GM18861 (cell line): ENCODE results near the gene CYP4F3.
"Not testable (repeated sequence)": the region's sequence is repeated elsewhere in the genome, so short reads cannot be mapped to it uniquely, and the experiment has no call there.

Source experiments
- ATAC-seq: cut with Tn5 transposase; IDR thresholded peaks from one replicate; pipeline ENCODE4 v1.9.1; 2021; ENCODE audit not compliant: unreplicated experiment

CYP4F3 gene

DNA sequence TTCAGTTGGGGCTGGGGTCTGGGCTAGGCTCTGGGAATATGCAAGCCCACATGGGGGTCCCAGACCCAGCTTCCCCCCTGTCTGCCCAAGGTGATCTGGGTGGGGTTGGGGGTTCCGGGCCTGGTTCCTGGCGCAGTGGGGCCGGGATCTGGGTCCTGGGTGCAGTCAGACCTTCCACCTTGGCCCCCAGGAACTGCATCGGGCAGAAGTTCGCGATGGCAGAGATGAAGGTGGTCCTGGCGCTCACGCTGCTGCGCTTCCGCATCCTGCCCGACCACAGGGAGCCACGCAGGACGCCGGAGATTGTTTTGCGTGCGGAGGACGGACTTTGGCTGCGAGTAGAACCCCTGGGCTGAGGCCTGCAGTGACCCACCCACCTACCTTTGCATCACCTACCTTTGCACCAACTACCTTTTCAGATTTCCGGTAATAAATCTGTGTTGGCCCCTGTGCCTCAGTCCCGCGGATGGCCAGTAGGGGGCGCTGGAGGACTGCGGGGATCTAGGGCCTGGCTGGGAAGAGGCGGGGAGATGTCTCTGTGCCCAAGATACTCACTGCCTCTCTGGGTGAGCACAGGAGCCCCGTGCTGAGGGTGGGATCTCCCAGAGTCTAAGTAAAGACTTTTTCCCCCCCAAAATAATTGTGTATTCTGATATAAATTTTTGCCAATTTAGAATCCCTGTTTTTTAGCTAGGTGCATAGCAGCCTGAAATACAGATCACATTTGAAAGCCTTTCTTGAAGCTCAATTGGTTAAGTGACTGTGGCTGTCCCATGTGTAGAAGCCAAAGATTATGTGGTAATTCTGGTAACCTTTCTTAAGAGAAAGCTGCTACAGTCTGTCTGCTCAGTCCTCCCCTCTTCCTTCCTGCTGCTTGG, 11.5 kb upstream of the CYP4F3 start:
- no peak for ATAC-seq

DNA sequence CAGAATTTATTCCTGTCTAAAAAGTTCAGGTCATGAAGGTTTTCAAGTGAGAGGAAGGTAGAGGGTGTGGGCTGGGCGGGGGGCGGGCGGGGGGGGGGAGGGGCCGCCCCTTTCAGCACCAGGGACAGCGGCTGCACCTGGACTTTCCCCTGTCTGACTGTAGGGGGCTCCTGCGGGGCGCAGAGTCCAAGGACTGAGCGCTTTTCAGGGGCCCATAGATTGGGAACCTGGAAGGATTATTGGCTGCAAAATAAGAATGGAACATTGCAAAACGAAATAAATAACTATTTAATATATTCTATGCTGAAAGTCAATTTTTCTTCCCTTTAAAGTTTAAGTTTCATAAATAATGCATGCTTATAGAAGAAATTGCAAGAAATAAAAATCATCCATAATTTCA, 8.9 kb upstream of the CYP4F3 start:
- ATAC-seq: no peak

DNA sequence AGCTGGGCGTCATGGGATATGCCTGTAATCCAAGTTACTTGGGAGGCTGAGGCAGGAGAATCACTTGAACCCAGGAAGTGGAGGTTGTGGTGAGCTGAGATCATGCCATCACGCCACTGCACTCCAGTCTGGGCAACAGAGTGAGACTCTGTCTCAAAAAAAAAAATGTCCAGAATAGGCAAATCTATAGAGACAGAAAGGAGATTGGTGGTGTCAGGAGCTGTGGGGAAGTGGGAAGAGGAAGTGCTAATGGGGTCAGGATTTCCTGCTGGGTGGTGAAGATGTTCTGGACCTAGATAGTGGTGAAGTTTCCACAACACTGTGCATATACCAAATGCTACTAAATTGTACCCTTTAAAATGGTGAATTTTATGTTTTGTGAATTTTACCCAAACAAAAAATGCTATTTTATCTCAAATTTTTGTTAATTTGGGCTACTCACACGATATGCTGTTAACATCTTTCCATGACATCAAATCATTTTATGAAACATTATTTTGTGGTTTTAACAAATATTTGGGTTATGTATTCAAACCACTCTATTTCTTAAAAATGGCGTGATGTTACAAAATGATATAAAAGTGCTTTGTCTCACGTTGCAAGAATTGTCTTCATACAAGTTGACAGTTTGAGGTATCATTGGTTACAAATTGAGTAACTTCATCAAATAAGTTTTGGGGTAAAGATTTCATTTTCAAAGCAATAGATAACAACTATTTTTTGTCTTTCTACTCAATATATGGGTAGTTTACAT, 7.4 kb upstream of the CYP4F3 start:
- ATAC-seq: no peak

DNA sequence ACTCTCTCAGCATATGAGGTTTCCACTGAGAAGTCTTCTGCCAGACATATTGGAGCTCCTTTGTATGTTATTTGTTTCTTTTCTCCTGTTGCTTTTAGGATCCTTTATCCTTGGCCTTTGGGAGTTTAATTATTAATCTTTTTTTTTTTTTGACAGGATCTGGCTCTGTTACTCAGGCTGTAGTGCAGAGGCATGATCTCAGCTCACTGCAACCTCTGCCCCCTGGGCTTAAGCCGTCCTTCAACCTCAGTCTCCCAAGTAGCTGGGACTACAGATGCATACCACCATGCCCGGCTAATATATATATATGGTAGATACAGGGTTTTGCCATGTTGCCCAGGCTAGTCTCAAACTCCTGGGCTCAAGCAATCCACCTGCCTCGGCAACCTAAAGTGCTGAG, 6.6 kb upstream of the CYP4F3 start:
- no peak for ATAC-seq

DNA sequence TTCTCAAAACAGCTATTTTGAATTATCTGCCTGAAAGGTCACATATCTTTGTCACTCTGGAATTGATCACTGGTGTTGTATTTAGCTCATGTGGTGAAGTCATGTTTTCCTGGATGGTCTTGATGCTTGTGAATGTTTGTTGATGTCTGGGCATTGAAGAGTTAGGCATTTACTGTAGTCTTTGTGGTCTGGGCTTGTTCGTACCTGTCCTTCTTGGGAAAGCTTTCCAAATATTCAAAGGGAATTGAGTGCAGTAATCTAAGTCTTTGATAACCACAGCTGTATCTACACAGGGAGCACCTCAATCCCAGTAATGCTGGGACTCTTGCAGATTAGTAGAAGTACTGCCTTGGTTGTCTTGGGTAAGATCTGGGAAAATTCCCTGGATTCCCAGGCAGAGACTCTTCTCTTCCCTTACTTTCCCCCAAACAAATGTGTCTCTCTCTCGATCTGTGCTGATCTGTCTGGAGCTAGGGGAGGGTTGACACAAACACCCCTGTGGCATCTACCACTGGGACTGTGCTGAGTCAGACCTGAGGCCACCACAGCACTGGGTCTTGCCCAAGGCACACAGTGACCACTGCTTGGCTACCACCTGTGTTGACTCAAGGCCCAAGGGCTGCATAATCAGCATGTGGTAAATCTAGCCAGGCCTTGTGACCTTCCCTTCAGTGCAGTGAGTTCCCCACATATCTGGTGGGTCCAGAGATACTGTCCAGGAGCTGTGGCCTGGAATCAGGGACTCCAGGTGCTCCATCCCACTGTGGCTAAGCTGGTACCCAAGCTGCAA, 5.5 kb upstream of the CYP4F3 start:
- no peak for ATAC-seq

DNA sequence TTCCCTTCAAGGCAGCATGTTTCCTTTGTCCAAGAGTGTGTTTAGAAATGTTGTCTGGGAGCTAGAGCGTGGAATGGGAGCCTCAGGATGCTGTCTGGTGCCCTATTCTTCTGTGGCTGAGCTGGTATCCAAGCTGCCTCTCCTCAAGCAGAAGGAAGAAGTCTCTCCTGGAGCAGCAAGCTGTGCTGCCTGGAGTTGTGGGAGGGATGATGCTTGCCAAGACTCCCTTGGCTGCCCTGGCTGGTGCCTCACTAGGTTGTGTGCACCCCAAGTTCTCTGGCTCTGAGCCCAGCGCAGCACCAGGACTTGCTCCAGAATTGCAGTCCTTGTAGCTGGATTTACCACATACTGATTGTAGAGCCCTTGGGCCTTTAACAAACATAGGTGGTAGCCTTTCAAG, 4.7 kb upstream of the CYP4F3 start:
- no peak for ATAC-seq

DNA sequence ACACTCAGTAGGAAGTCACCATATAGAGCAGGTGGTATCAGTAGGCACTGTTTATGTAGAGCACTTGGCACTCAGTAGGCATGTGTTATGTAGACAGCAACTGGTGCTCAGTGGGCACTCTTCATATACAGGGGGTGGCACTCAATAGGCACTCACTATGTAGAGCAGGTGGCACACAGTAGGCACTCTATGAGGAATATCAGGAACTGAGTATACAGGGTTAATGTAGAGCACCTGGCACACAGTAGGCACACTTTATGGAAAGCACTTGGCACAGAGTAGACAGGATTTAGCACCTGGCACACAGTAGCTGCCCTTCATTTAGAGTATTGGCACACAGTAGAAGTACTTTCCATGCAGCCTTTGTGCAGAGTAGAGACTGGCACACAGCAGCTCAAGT, 1.1 kb upstream of the CYP4F3 start:
- no peak for ATAC-seq

DNA sequence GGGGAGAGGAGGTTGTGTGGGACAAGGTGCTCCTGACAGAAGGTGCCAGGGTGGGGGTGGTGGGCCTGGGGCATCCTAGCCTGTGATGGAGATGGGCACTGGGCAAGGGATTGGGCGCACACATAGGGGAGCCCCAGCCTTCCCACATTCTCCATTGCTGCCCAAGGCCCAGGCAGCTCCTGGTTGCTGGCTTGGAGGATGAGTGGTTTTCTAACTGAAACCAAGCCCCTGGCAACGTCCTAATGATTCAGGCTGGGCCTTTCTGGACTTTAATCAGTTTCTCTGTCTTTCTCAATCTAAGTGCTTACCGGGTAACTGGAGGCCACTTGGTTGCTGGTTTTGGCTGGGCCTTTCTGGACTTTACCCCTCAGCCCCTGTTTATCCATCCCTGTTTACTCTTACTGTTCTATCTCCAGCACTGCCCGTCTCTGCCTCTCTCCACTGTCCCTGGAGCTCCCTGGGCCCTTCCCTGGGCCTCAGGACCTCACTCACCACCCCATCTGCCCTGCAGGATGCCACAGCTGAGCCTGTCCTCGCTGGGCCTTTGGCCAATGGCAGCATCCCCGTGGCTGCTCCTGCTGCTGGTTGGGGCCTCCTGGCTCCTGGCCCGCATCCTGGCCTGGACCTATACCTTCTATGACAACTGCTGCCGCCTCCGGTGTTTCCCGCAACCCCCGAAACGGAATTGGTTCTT, 354 bp downstream of the CYP4F3 start:
- no peak for ATAC-seq

DNA sequence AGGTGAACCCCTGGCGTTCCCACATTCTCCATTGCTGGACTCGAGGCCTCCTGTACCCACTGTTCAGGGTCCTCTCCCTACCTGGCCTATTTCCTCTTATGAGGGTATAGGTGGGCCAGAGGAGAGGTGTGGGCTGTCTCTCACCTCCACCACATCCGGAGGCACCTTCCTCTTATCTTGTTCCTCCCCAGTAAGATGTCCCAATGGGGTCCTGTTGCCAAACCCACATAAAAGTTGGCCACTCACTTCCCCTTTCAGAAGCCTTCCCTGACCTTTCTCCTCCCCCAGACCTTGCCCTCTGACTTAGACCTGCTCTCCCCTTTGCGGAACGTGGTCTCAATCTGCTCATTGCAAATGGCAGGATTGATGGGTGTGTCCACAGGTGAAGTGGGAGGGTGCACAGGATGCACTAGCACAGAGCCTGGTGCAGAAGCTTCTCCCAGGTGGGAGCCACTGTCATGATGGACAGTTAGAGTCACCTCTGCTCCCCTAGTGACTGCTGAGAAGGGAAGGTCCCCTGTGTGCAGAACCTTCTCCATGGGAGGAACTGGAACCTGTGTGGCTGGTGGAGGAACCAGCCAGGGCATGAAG, 1.3 kb downstream of the CYP4F3 start:
- ATAC-seq: no peak

DNA sequence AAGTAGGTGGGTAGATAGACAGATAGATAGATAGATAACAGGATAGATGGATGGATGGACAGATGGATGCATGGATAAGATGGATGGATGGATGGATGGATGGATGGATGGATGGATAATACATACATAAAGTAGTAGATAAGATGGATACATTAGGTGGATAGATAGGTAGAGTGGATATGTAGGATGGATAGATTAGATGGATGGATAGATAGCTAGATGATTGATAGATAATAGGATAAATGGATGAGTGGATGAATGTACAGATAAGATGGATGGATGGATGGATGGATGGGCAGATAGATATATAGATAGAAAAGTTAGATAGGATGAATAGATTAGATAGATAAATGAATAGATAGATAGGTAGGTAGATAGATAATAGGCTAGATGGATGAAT, 2.1 kb downstream of the CYP4F3 start:
- no peak for ATAC-seq

DNA sequence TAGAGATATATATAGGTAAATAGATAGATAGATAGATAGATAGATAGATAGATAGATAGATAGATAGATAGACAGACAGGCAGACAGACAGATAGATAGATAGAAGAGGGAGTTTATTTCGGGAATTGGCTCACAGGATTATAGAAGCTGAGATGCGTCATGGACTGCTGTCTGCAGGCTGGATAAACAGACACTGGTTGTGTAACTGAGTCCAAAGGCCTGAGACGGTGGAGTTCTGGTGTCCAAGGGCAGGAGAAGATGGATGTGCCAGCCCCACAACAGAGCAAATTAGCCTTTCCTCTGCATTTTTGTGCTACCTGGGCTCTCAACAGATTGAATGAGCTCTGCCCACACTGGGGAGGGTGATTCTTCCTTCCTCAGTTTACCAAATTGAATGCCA, 2.7 kb downstream of the CYP4F3 start:
- ATAC-seq: no peak

DNA sequence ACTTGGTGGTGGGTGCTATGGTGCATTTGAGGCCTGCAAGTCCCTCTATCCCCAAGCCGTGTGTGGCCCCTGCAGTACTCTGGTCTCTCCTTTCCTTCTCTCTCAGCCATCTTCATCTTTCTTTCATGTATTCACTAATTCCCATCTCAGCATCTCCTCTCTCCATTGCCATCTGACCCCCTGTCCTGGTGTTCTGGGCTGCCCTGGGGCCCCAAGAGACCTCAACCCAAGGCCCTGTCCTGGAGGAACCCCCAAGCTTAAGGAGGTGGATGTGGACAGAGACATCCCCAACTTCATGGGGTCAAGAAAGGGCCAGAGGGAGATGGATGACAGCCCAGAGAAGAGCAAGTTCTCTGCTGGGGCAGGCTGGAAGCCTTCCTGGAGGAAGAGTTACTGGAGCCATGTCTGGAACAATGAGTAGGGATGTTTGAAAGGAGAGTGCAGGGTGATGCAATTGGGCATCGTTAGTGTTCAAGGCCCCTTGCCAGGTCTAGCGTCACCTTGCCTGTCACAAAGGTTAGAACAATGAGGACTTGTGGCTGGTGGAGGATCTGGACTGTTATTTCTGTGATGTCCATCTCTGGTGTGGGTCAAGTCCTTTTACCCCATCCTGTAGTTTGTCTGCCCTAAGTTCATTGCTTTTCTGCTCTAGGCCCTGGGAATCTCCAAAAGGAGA, 3.5 kb downstream of the CYP4F3 start:
- ATAC-seq: no peak

DNA sequence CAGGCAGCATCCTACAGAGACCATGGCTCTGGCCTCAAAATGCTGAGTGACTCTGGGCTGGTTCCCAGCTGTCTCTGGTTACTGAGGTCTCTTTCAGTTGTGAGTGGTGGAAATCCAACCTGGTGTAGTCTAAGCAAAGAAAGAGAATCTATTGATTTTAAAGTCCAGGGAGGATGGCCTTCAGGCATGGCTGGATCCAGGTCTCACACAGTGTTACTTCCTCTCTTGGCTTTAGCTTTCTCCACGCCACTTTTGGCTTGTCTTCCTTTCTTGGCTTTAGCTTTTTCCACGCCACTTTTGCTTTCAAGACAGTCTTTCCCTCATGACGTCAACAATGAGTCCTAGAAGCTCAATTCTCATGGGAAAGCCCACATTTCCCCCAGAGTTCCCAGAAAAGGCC, 4.1 kb downstream of the CYP4F3 start:
- ATAC-seq: no peak

DNA sequence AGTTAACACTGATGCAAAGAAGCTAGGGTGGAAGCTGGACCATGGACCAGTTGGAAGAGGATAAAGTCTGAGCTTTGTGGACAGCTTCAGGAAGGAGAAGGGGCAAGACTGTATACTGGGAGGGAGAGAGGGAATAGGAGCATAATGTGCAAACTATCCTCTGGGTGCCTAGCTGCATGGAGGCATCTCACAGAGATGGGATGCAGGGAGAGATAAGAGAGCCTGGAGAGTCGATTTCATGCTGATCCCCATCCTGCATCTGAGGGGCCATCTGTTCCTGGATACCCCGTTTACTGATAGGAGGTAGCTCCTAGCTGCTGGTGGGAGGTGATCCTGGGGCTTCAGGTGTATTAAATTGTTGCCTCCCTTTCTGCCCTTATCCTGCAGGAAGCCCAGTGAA, 8.8 kb downstream of the CYP4F3 start:
- no peak for ATAC-seq

DNA sequence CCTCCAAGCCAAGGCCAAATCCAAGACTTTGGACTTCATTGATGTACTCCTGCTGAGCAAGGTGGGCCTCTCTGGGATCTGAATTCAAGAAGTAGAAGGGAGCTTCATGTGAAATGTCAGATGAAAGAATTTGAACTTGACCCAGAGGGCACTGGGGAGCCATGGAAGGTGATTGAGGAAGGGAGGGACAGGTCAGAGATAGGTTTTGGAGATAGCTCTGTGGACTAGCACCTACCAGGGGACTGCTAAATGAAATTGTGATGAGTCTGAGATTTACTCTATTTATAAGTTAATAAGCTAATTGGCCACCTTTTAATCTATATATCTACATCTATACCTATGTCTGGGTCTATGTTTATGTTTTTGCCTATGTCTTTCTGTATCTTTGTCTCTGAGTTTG, 9.4 kb downstream of the CYP4F3 start:
- not testable (repeated sequence) for ATAC-seq

DNA sequence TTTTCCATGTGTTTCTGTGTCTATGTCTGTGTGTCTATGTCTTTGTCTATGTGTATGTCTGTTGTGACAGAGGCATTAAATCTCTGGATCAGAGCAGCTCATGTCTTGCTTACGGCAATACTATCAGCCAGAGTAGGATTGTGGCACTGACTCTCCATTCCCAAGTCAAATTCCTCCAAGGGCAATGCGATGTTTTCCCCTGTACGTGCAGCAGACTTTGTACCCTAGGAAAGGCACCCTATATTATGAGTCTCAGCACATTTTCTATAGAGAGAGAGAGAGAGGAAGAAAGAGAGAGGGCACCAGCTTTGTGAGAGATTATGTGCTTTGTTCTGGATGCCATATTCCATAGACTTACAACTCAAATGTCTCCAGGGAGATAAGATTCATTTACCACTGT, 11.1 kb downstream of the CYP4F3 start:
- no peak for ATAC-seq

DNA sequence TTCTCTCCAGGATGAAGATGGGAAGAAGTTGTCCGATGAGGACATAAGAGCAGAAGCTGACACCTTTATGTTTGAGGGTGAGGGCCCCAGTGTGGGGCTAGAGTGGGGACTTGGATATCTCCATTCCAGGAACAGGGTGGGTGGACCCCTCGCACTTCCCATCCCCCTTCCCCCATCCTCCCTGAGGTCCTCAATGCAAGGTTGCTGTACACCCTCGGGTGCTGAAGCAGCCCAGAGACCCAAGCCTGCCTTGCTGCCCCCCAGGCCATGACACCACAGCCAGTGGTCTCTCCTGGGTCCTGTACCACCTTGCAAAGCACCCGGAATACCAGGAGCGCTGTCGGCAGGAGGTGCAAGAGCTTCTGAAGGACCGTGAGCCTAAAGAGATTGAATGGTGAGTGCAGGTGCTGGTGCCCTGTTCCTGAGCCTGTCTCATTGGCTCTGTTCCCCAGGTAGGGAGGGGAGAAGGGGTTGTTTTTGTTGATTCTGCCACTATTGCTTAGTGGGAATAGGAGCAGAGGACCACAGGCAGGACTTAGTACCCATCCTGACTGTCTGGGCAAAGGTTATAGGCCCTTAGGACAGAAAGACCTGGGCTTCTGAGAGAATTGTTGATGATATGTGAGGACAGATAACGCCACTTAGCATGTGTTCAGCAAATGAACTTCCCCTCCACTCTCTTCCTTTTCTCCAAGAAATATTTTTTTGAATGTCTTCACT, 12.0 kb downstream of the CYP4F3 start:
- no peak for ATAC-seq

DNA sequence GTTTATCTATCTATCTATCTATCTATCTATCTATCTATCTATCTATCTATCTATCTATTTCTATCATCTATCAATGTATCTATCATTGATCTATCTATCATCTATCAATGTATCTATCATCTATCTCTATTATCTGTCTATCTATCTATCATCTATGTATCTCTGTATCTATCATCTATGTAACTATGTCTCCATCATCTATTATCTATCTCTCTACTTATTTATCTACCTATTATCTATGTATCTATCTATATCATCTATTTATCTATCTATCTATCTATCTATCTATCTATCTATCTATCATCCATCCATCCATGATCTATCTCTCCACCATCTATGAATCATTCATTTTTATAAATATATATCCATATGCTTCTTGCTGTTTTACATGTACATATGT, 15.8 kb downstream of the CYP4F3 start:
- ATAC-seq: no peak

DNA sequence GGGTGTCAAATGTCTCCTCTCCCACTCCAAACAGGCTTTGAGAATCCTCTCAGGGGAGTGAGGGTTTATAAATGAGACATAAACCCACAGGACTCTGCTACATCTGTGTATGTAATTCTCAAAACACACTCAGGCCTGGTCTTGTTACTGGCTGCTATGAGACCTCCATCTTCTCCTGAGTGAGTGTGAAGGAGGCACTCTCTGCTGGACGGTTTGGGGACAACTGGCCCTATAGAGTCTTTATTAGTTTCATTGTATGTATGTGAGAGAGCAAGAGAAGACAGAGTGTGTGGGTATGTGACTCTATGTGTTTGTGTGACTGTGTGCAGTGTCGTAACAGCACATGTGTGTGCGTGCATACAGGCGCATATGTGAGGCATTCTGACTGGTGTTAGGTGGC, 22.6 kb downstream of the CYP4F3 start:
- no peak for ATAC-seq

DNA sequence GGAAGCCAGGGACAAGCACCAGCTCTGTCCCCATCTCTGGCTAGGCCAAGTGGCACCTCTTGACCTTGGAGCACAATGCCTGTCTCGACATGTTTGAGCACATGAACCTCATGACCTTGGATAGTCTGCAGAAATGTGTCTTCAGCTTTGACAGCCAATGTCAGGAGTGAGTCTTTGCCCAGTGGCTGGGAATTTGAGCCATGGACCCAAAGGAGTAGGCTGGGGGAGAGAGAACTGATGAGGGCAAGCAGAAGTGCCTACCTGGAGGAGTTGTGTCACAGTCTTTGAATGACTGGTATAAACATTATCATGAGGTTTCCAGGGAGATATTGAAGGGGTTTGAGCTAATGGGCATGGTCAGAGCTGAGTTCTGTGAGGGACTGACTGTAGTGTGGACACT, 25.5 kb downstream of the CYP4F3 start:
- ATAC-seq: no peak
